Suppressor macrophage treated with lipopolysaccharide for 4 hours (primary cell): ENCODE results near the gene C4orf50.

Experiments used
- DNase-seq: peaks from one replicate; pipeline ENCODE4 v3.0.0-alpha.2; 2020

The C4orf50 gene

DNA sequence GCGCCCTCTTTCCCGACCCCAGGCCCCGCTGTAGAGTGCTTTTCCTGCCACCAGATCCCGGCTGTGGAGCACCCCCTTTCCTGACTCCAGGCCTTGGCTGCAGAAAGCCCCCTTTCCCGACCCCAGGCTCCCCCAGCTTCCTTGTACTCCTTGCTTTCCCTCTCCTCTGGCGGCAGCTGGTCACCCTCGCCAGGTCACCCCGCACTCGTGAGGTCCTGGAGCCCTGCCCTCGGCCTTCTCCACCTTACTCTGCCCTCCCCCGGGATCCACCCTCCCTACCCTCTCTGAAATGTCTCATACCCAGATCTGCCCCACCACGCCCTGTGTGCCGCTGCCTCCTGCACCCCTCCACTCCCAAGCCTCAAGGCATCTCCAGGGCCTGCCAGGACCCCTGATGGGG lies 25.0 kb upstream of the C4orf50 start:
- DNase-seq: no peak

DNA sequence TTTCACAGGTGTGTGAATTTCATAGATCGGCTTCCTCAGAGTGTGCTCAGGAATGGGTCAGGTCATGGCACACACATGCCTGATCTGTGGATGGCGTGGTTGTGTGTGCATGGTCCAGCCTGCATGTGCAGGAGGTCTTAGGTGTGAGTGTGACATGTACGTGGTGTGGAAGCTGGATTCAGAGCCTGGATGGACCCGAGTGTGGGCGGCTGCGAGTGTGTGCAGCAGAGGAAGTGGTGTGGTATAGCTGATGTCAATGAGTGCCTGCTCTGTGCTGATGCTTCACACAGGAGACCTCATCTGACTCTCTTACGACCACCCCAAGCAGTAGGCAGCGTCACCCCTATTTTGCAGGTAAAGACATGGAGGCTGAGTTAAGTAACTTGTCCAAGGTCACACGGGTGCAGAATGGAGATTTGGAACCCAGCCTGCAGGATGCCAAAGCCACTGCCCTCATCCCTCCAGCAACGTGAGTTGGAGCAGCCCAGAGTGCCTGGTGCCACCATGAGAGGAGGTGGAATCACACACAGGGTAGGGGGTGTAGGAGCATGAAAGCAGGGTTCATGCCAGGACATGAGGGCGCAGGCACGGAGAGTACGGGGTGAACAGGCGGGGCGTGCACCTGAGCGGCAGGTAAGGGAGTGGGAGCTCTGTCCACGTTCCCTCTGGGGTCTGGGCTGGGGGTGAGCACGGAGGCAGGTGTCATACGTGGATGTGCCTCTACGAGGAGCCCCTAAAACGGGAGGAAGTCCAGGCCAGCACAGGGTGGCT lies 24.2 kb upstream of the C4orf50 start:
- DNase-seq: no peak

DNA sequence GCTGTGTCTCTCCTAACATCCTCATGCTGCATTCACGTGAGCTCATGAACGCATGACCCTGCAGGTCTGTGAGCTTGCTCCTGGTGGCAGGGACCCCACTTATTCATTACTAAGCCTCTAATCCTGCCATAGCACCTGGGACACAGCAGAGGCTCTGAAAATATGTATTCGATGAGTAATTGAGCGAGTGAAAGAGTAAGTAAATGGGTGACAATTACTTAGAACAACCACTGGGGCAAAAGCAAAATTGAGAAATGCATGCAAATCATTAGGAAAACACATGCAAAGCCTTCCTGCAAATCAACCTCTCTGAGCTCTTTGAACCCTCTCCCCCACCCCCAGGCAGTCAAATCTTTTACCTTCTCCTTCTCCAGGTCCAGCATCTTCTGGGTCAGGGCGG lies 23.6 kb upstream of the C4orf50 start:
- DNase-seq: no peak

DNA sequence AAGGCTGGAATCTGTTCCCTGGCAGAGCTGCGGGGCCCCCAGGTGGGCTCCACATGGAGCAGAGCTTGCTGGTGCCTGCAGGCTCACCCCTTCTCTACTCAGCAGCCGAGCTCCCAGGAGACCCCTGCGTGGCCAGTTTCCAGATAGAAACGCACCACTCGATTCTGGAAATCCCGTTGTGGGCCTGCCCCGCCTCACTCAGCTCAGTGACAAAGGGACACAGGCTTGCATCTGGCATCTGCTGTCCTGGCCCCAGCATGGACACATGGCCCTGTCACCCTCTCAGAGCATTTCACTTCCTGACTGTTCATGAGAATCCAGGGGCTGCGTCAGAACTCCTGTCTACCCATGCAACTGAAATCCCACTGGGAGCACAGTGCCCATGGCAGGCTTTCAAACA lies 20.5 kb upstream of the C4orf50 start:
- no peak for DNase-seq

DNA sequence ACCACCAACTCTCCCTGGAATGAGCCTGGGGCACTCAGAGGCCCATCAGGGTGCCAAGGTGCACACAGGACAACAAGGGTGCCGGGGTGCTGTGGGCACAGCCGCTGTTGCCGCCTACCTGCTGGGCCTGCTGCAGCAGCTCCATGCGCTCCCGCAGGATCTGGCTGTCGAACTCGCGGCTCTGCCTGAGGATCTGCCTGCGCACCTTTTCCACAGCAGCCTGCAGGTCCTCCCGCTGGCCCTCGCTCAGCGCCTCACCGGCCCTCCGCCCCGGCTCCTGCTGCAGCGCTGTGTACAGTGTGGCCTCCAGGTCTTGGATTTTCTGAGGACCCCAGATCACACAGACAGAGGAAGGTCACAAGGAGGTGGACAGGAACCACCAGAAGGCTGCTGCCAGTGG lies 17.6 kb upstream of the C4orf50 start:
- DNase-seq: no peak

DNA sequence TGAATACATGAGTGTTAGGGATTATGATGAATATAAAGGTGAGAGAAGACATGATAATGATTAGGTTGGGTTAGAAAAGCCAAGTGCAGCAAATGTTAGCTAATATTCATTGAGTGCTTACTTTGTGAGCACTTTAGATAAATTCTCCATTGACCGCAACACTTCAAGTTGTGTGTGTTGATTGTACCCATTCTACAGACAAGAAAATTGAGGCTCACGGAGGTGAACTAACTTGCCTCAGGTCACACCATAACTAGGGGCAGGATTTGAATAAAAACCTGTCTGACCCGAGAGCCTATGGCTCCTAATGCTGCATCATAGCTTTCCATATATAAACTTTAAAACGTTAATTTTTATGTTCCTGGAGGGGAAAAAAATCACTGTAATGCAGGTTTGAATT lies 15.2 kb upstream of the C4orf50 start:
- no peak for DNase-seq

DNA sequence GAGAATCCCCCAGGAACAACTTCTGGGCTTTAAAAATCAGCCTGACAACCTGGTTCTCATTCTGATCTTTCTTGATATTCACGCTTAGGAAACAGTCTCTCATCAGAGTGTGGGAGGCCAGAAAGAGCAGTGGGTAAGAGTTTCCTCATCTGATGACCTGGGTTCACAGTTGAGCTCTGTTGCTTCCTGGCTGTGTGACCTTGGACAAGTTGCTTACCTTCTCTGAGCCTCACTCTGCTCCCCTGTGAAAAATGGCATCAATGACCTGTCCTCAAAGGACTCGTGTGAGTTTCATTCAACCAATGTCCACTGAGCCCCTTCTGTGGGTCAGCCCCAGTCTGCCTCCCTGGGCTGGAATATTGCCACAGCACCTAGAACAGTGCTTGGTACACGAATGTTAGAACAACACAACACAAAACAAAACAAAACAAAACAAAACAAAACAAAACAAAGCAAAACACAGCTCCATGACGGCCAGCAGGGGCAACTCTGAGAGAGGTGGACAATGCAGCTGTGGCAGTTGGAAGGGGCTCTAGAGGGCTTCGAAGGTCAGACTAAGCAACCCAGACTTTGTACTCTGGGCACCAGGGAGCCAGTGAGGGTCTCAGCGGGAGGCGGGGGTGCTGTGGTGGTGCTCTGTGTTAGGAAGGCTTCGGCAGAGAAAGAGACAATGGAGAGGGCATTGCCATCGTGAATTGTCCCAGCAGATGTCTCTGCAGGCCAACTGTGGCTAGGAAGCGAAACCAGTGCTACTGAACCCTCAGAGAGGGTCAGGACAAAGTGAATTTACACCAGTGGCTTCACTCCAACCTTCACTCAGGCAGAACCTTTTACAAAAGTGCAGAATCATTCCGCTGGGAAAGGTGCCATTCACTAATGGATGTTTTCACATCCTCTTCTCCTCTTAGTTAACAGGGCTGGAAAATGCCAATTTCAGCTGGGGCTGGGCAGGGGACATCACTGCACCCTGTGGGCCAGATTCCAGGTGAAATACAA lies 14.3 kb upstream of the C4orf50 start:
- DNase-seq: no peak

DNA sequence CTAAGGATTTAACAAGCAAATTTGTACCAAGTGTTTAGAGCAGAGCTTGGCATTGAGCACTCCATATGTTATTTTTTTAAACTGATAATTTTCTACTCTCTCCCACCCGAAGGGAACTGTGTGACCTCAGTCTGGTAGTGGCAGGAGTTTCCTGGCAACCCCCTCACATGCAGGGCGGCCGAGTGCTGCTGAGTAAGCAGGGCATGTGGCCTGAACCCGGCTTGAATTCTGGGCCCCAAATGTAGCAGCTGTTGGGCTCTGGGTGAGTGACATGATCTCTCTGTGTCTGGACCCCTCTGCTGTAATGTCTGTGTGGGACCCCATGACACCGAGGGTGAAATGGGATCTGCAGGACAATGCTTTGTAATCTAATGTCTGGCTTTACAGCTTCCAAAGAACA lies 13.6 kb upstream of the C4orf50 start:
- DNase-seq: no peak

DNA sequence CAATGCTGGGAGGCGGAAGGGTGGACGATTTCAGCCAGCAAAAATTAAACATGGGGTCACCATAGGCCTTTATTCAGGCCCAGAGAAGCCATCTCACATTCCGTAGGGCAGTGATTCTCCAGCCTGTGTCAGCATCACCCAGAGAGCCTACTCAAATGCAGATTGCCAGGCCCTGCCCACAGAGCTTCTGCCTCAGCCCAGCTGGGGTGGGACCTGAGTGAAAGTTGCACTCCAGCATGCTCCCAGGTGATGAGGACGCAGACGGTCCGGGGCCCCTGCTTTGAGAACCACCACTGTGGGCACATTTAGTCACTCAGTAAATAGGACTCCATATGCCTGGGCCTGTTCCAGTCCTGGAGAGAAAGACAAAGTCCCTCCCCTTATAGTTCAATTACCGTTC lies 12.4 kb upstream of the C4orf50 start:
- no peak for DNase-seq

DNA sequence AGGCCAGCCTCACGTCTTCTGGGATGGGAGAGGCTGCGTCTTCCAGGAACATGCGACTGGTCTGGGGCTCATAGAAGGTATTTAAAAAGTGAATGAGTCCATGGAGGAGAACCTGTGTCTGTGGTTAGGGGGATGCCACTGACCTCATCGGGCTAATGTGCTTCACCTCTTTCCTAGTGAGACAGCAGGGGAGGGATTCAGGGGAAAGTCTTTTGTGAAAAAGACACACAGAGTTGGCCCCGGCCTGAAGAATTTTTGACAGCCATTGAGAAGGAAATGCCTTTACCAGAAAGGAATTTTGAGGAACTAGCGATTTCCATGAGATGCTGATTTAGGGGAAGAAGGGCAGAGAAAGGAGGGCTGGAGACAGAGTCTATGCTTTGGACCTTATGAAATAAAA lies 11.0 kb upstream of the C4orf50 start:
- DNase-seq: no peak

DNA sequence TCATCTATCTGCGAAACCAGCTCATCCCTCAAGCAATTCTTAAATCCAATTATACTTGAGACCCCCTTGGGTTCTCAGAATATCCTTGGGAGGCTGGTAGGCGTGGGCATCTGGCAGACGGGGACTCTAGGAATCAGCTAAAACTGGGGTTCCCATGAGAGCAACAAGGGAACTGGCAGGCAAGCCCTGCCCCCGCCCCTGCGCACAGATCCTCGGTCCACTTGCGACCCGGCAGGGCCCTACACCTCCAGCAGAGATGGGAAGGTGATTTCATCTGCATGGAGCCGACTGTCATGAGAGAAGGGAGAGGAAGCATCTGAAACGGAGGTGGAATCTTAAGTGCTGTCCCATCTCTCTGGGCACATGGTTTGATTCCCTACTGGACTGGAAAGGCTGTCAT lies 9.9 kb upstream of the C4orf50 start:
- no peak for DNase-seq

DNA sequence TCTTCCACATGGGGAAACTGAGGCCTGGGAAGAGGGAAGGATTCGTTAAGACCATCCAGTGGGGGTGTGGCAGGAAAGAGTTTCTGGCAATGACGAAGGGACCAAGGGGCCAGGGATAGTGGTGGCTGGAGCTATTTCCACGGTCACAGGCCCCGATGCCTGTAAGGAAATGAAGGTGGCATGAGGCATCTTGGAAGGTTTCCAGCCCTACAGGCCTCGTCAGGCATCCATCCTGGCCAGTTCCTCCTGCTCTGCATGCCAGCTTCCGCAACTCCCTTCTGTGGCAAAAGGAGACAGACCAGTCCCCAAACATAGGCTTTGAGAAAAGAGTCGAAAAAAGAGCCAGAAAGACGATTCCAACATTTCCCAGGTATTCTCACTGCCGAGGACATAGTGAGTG lies 9.2 kb upstream of the C4orf50 start:
- no peak for DNase-seq

DNA sequence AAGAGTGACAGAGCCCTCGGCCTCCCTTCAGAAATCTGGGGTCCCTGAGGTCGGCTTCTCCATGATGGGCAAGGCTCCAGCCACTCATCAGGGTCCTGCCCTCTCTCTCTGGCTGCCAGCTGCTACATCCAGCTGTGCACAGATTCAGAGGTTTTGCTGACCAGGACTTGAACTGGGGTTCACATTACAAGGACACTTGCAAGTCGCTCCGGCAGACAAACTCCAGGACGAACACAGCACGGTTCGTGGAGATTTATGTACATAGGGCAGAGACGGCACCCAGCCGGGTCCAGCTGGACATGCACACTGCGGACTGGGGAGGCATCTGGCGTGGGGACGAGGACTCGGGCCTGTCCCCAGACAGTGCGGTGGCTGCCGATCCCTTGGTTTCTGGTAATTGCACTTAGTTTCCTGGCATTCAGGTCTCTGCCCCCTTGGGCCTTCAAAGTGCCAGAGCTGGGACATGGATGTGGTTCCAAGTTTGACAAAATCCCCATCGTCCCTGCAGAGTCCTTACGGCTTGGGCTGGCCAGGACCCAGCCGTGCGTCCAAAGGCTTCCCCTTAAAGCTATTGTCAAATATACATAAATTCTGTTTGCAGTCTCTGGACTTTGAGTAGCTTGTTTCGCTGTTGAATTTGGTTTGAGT lies 6.2 kb upstream of the C4orf50 start:
- no peak for DNase-seq

DNA sequence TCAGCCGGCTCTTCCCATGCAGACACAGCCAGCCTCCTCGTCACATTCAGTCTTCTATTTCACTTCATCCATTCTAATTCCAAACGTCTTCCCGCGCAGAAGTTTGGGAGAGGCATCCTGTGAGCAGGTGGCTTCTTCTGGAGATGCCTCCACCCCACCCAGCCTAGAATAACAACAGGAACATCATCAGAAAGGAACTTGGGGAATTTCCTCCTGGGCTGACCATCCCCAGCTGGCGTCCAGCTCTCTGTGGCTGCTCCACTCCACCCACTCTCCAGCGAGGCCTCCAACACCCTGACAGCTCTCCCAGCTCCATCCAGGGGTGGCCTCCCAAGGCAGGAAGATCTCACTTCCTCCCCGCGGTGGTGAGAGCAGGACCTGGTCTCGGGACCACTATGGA lies 5.5 kb upstream of the C4orf50 start:
- DNase-seq: no peak

DNA sequence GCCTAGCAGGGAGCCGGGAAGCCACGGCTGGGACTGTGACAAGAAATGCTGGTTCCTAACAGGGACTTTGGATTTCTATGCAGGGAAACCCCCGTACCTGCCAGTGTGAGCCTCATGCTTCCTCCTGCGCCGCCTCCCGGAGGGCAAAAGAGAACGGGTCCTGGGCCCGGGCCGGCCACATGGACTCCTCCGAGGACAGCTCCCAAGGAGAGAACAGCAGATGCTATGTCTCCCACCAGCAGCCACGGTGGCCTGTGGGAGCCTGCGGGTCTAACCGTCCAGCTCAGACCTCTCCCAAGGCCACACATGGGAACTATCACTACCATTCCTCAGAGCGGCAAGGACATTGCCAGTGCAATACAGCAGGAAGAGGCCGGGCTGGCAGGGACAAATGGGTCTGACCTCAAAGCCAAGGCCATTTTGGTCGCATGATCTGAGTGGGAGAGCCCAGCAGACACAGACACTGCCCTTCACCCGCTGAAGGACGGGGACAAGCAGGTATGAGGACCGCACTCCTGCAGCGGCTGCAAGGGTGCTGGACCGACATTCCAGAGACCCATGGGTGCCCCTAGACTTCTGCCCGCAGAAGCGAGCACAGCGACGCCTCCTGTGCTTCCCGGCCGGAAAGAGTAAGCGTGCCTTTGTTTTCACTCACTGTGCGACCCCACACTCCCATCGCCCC lies 4.5 kb upstream of the C4orf50 start:
- no peak for DNase-seq

DNA sequence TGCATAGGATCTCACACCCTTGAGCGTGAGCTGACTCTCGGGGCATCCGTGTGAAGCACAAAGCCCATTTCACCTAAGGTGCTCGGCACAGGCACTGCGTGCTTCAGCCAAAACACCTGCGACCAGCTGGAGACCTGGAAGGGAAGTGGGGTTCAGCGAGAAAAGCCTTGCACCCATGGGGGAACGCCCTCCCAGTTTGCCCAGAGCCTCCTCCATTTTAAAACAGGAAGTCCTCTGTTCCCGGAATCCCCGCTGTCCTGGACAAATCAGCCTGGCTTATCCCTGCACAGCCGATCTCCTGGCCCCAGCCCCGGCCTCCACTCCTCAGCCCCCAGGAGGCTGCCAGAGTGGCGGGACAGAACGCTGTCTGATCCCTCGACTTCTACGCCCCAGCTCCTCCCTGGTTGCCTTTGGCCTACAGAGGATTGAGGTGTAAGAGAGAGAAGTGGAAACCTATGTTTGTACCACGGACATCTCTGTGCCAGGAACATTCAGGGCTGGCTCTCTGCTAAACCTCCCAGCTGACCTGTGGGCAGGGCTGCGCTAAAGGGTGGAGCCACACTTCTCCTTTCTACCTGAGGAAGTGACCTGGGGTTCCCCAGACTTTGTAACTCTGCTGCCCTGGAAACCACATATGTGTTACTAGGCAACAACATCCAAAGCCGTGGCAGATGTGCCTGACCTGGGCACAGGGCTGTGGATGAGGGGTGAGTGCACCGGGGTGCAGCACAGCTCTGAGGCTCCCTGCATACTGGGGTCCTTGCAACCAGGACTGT lies 3.8 kb upstream of the C4orf50 start:
- DNase-seq: no peak

DNA sequence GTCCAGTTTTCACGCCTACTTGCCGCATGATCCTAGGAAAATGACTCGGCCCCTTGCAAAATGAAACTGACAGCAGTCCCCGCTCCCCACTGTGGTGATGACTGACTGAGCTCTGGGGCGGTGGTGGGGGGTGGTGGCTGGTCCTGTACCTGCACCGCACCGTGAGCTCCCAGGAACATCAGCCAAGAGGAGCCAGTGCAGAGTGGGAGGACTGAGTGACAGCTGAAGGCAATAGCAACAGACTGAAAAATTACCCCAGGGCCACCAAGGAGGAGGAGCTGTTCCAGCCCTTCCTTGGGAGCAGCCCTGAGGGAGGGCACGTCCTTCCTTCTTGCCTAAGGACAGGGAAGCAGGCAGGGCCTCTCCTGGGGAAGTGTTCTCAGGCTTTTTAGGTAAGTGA lies 2.4 kb upstream of the C4orf50 start:
- no peak for DNase-seq

DNA sequence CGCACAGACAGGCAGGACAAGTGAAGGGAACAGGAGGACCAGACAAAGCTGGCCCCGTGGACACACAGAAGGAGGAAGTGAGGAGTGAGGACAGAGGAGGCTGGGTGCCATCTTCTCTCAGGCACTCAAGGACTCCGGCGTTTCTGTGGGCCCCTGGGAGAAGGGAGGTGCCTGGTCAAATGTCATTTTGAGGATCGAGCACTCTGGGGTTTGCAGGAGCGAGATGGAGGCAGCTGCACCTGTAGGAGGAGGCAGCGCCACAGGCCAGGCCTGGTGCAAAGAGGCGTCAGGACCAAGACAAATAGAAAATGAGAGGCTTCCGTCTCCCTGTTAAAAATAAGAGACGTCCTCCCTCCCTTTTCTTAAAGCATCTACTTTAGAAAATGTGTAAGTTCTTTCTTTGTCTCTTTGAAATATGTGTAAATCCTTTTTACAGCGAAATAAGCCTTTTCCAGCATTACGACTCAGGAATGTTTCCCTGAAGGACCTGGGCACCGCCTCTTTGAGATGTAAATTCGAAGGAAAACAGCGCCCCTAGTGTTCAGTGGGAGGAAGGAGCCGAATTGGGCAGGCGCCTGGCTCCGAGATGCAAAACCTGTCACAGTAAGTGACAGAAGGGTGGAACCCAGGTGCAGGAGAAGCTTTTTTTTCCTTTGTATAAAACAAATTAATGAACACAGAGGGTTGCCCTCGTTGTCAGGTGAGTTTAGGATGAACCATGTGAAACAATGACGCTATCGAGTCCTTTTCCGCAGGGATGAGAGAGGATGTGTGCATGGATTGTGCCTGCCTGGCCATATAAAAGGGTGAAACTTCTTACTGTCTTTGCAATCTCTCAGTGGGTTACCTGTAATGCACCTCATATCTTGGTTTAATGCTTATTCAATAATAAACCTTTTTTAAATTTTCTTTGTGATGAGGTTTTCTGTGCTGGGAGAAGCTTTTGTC lies 1.4 kb upstream of the C4orf50 start:
- peak; percentile 71 for DNase-seq

DNA sequence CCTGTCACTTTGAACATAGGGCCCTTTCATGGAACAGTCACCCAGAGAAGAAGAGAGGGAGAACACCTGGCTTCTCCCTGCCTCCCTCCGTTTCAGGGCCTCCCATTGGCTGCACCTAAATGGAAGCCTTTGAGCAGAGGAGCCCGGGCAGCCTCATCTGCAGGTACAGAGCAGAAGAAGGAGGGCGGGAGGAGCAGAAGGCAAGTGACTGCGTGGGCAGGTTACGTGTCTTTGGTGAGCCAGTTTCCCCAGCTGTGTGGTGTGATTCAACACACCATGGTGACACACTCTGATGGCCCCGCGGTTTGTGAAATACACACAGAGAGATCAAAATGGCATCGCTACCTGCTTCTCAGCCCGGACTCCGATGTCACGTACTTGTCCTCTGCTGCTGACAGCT lies 431 bp downstream of the C4orf50 start:
- DNase-seq: no peak

DNA sequence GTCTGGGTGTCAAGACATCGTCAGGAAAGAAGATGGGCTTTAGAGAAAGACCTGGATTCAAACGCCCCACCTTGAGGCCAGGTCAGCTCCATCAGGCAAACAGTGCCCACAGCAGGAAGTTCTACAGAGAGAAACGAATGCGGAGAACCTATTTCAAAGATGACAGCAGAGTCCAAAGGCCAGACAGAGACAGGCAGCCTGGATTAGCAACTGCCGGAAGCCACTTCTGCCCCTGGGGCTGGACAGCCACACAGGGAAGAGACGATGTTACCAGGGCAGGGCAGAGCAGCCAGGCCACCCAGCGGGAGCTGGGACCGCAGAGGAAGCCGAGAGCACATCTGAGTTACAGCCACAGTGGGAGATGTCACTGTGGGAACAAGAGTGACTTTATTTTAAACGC lies 1.2 kb downstream of the C4orf50 start:
- no peak for DNase-seq

DNA sequence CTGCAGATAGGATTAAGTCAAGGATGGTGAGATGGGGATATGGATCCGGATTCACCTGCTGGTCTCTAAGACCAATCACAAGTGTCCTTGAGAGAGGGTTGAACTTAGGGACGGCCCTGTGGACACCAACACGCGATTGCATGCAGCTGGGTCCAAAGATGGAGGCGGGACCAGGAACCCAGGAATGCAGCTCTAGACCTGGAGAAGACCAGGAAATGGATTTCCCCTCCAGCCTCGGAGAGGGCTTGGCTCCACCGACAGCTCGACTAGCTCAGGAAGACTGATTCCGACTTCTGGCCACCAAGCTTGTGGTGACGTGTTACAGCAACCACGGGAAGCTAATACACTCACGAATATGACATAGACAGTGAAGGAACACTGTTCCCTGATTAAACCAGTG lies 4.7 kb downstream of the C4orf50 start:
- no peak for DNase-seq
